ENCODE data around the gene ZNF681.

The ZNF681 gene

DNA sequence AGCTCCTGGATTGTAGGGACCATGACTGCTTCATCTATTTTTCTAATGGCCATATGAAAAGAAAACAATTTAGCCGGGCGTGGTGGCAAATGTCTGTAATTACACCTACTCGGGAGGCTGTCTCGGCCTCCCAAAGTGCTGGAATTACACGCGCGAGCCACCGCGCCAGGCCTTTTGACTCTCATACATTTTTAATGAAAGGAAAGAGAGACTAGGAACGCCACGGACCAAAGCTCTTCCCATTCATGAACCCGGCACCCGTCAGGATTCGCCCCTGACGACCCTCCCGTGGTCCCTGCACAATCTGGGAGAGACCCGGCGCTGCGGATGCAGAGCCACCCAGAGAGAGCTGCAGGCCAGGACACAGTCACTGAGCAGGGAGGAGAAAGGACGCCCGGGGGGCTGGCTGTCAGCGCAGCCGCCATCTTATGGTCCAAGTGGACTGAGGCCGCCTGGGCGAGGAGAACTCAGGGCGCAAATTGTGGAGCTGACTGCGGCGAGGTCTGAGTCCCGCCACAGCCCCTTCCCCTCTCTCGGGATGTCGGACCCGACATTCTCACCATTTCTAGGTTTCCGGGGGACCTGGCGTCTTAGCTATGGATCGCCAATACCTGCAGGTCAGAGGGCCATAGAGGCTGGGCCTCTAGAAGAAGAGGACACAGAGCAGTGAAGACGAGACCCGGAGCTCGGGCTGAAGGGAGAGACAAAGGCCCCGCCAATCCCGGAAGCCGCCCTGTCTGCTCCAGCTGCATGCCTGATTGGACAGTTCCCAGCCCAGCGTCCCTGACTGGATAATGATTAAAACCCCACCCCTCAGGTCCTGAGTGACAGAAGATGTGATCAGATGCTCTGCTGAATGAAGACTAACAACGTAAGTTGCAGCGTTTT, at the start of gene ZNF681:
TSS of gene ZNF681 (minus strand) at position 705 of the 888 bp plus-strand sequence. CDS start at position 563, 142 bp downstream.
- peak; percentile 64 to 96 for DNase-seq (ENCODE audit: low read depth in 1 of 2, low spot score in 1 of 2)
- TF ChIP-seq JUND (IDR thresholded peaks at IDR 0.05; ENCODE audit: low read depth) = no peak
- in situ Hi-C loops (cut with HindIII; ENCODE audit: low pct_unique_long_range_greater_than_20kb, low sequenced_read_pairs) = no loop called here

DNA sequence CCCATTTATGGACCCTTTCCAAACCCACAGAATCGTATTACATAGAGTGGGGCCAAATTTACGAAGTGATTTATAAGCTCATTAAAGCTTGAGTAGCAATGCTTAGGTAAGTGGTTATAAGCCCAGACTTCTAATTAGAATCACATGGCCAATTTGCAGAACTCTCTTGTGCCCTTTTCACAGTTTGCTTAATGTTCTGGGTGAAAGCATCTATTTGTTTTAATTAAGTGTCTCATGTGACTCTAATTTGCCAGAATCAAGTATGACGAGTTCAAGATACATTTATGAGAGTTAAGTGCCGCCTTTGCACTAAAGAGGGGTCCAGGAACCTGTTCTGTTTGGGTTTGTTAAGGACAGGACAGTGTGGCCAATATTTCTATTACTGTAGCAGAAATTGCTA, 46.0 kb upstream of the ZNF681 start:
- no peak for TF ChIP-seq JUND (IDR thresholded peaks at IDR 0.05; ENCODE audit: low read depth)
- in situ Hi-C loops (cut with HindIII; ENCODE audit: low pct_unique_long_range_greater_than_20kb, low sequenced_read_pairs) = no loop called here
- no peak for DNase-seq (ENCODE audit: low read depth in 1 of 2, low spot score in 1 of 2)

- TF ChIP-seq JUND (IDR thresholded peaks at IDR 0.05; ENCODE audit: low read depth) = no peak
- in situ Hi-C loops (cut with HindIII; ENCODE audit: low pct_unique_long_range_greater_than_20kb, low sequenced_read_pairs) = no loop called here
- DNase-seq (ENCODE audit: low read depth in 1 of 2, low spot score in 1 of 2) = no peak
Observed at GRCh38 chr19:23802290-23802689, 43.6 kb upstream of the ZNF681 start.

DNA sequence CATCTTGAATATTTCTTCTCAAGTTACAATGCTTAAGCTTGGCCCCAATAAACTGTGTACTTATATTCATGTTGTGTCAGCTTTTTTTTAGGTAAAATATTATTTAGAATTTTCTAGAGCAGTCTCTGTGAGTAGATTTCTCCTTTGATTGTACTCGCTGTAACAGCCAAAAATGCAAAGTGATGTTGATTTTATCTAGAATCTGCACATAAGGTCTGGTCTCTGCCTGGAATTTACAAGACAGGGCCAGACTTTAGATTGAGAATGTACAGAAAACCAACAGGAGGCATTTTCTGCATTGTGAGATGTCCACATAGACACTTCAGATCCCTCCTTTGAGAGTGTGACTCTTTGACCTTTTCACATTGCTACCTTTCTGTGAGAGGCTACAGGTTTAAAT, 43.1 kb upstream of the ZNF681 start:
- in situ Hi-C loops (cut with HindIII; ENCODE audit: low pct_unique_long_range_greater_than_20kb, low sequenced_read_pairs) = no loop called here
- DNase-seq (ENCODE audit: low read depth in 1 of 2, low spot score in 1 of 2) = no peak
- no peak for TF ChIP-seq JUND (IDR thresholded peaks at IDR 0.05; ENCODE audit: low read depth)

DNA sequence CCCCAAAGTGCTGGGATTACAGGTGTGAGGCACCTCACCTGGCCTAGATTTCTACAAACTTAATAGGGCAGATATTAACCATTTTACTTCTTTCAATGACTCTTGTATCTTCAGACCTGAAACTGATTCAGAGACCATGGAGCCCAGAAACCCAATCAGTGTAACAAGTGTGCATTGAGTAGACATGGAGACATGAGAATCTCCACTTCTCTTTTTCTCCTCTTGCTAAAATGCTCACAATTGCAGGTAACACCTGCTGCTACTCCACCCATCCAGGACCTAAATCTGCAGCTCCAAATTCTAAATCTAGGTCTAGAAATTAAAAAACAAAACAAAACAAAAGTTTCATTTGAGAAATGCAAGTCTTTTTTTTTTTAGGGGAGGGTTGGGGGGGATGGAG, 42.2 kb upstream of the ZNF681 start:
- no peak for DNase-seq (ENCODE audit: low read depth in 1 of 2, low spot score in 1 of 2)

GRCh38 chr19:23800271-23800670, 41.6 kb upstream of the ZNF681 start:
- no peak for TF ChIP-seq JUND (IDR thresholded peaks at IDR 0.05; ENCODE audit: low read depth)
- no peak for DNase-seq (ENCODE audit: low read depth in 1 of 2, low spot score in 1 of 2)
- in situ Hi-C loops (cut with HindIII; ENCODE audit: low pct_unique_long_range_greater_than_20kb, low sequenced_read_pairs) = no loop called here

More for the DNA sequence above, 42.2 kb upstream of the ZNF681 start:
- in situ Hi-C loops (cut with HindIII; ENCODE audit: low pct_unique_long_range_greater_than_20kb, low sequenced_read_pairs) = no loop called here
- no peak for TF ChIP-seq JUND (IDR thresholded peaks at IDR 0.05; ENCODE audit: low read depth)

- in situ Hi-C loops (cut with HindIII; ENCODE audit: low pct_unique_long_range_greater_than_20kb, low sequenced_read_pairs) = no loop called here
- TF ChIP-seq JUND (IDR thresholded peaks at IDR 0.05; ENCODE audit: low read depth) = no peak
- no peak for DNase-seq (ENCODE audit: low read depth in 1 of 2, low spot score in 1 of 2)
Observed at GRCh38 chr19:23799321-23799720, 40.6 kb upstream of the ZNF681 start.

GRCh38 chr19:23795462-23795861, 36.8 kb upstream of the ZNF681 start:
- no peak for TF ChIP-seq JUND (IDR thresholded peaks at IDR 0.05; ENCODE audit: low read depth)
- in situ Hi-C loops (cut with HindIII; ENCODE audit: low pct_unique_long_range_greater_than_20kb, low sequenced_read_pairs) = no loop called here
- DNase-seq (ENCODE audit: low read depth in 1 of 2, low spot score in 1 of 2) = no peak

DNA sequence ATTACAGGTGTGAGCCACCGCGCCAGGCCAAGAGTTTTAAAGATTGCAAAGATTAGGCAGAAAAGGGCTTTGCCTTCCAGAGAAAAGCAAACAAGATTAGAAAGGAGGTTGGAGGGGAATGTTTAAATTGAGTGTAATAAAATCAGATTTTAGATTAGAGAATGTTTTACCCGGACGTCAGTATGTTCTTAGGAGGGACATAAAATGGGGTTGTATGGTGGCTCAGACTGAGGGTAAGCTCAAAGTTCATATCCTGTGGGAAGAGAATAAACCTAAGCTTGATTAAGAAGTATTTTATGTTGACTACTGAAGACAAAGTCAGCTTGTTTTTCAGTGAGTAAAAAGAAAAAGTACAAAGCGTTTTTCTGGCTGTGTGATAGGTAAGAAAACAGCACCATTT, 34.1 kb upstream of the ZNF681 start:
- no peak for TF ChIP-seq JUND (IDR thresholded peaks at IDR 0.05; ENCODE audit: low read depth)
- in situ Hi-C loops (cut with HindIII; ENCODE audit: low pct_unique_long_range_greater_than_20kb, low sequenced_read_pairs) = no loop called here
- no peak for DNase-seq (ENCODE audit: low read depth in 1 of 2, low spot score in 1 of 2)

DNA sequence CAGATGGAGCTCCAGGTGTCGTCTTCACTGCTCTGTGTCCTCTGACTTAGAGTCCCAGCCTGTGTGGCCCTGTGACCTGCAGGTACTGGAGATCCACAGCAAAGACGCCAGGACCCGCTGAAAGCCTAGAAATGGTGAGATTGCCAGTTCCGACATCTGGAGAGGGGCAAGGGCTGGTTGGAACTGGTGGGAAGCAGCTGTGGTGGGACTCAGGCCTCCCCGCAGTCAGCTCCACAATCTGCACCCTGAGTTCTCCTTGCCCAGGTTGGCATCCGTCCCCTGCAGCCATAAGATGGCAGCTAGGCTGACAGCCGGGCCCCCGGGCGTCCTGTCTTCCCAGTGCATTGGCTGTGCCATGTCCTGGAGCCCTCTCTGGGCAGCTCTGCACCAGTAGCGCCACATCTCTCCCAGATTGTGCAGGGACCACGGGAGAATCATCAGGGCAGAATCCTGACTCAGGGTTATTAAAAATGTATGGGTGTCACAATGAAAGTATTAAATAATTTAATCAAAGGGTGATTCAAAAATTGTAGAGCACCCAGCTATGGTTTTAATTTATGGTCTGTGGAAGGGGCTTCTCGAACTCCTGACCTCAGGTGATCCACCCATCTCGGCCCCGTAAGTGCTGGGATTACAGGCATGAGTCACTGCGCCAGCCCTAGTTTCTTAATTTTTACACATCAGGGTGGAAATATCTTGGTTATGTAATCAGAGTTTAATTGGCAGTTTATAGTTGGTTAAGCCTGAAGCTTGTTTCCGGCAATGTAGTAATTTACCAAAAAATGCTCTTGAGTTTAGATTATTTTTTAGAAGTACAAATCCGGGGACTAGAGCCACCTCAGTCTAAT, 32.2 kb upstream of the ZNF681 start:
- no peak for TF ChIP-seq JUND (IDR thresholded peaks at IDR 0.05; ENCODE audit: low read depth)
- no peak for DNase-seq (ENCODE audit: low read depth in 1 of 2, low spot score in 1 of 2)
- in situ Hi-C loops (cut with HindIII; ENCODE audit: low pct_unique_long_range_greater_than_20kb, low sequenced_read_pairs) = no loop called here

GRCh38 chr19:23789246-23789645, 30.6 kb upstream of the ZNF681 start:
- in situ Hi-C loops (cut with HindIII; ENCODE audit: low pct_unique_long_range_greater_than_20kb, low sequenced_read_pairs) = no loop called here
- no peak for TF ChIP-seq JUND (IDR thresholded peaks at IDR 0.05; ENCODE audit: low read depth)
- DNase-seq (ENCODE audit: low read depth in 1 of 2, low spot score in 1 of 2) = no peak

DNA sequence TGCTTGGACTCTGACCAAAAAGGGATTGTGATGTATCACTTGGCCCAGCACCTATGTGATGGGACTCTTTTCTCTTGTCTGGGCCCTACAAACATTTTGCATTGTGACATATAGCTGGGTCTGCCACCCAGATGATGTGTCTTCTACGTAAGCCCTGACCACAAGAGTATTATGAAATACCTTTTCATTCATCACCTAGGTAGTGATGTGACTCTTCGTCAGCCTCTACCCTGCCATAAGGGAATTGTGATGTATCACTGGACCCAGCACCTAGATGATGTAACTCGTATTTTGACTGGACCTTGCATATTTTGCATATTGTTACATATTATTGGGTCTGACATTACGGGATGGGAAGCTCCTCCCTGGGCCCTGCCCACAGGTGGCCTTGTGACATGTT, 29.7 kb upstream of the ZNF681 start:
- in situ Hi-C loops (cut with HindIII; ENCODE audit: low pct_unique_long_range_greater_than_20kb, low sequenced_read_pairs) = no loop called here
- TF ChIP-seq JUND (IDR thresholded peaks at IDR 0.05; ENCODE audit: low read depth) = no peak

DNA sequence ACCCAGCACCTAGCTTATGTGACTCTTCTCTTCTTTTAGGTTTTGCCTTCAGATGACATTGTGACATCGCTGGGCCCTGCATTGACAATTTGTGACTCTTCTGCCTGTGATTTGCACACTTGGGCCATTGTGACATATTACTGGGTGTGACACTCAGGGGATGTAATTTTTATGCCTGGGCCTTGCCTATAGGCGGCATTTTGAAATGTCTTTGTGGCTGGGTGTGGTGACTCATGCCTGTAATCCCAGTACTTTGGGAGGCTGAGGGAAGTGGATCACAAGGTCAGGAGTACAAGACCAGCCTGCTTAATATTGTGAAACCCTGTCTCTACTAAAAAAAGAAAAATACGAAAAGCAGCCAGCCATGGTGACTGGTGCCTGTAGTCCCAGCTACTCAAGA, 28.4 kb upstream of the ZNF681 start:
- no peak for TF ChIP-seq JUND (IDR thresholded peaks at IDR 0.05; ENCODE audit: low read depth)
- in situ Hi-C loops (cut with HindIII; ENCODE audit: low pct_unique_long_range_greater_than_20kb, low sequenced_read_pairs) = no loop called here
- DNase-seq (ENCODE audit: low read depth in 1 of 2, low spot score in 1 of 2) = no peak

More for the DNA sequence above, 29.7 kb upstream of the ZNF681 start:
- DNase-seq (ENCODE audit: low read depth in 1 of 2, low spot score in 1 of 2) = no peak

Data from T47D (cell line).